Esophagus muscularis mucosa (tissue), 4 donors: ENCODE measurements around the gene USP25. TPM values are rescaled to one million over a fixed set of nuclear protein-coding genes. Genes with fewer than 3 reads are reported as not detected.

Experiments
- DNase-seq: peaks from one replicate; pipeline ENCODE4 v3.0.0-alpha.2; 2017; ENCODE audit errors: extremely low spot score
- H3K27ac ChIP-seq, 4 donors: fragments of 200-600 bp; sonication (generic); replicated peaks in 1 of 4; 1 replicate in 3 of 4; 2 replicates in 1 of 4; pipeline ENCODE4 v1.5.1; 2016 to 2019; ENCODE audit warnings: mild to moderate bottlenecking in 1 of 4
- H3K27me3 ChIP-seq, 4 donors: fragments of 200-600 bp; sonication (generic); one replicate each; pipeline versions ENCODE4 v1.5.1 to v1.6.0; 2016 to 2019
- H3K36me3 ChIP-seq, 4 donors: fragments of 200-600 bp; sonication (generic); one replicate each; pipeline ENCODE4 v1.5.1; 2016 to 2019
- H3K4me1 ChIP-seq, 4 donors: fragments of 200-600 bp; sonication (generic); one replicate each; pipeline ENCODE4 v1.5.1; 2016 to 2019
- H3K4me3 ChIP-seq, 4 donors: fragments of 200-600 bp; sonication (generic); 1 replicate in 2 of 4; 2 replicates in 2 of 4; pipeline ENCODE4 v1.5.1; 2016 to 2019; ENCODE audit warnings: mild to moderate bottlenecking in 4 of 4, moderate library complexity in 1 of 4
- H3K9me3 ChIP-seq, 4 donors: fragments of 200-600 bp; sonication (generic); 1 replicate in 3 of 4; 2 replicates in 1 of 4; pipeline ENCODE4 v1.5.1; 2016 to 2019
- EP300 ChIP-seq: sonication (generic); formaldehyde crosslinking; IDR thresholded peaks from one replicate; pipeline ENCODE4 v1.6.1; 2017; ENCODE audit warnings: antibody characterized with exemption
- POLR2A ChIP-seq: fragments of 450-650 bp; IDR thresholded peaks from one replicate; pipeline ENCODE4 v1.6.1; 2017; ENCODE audit warnings: antibody characterized with exemption, moderate library complexity, mild to moderate bottlenecking, low read depth
- POLR2AphosphoS5 ChIP-seq, 2 donors: sonication (generic); formaldehyde crosslinking; IDR thresholded peaks; one replicate each; pipeline ENCODE4 v1.6.1; 2017; ENCODE audit warnings: antibody characterized with exemption in 2 of 2
- WGBS: methylation state at CpG from one replicate; pipeline ENCODE4 v1.1.5; 2018; 5-methylcytosine and 5-hydroxymethylcytosine counted together
- intact Hi-C: fragments of 100-400 bp; cut with DNase I; formaldehyde crosslinking; loops from one replicate; pipeline ENCODE4 v1.15.1; 2023
- total RNA-seq, 4 donors: library from RNA; depleted of rRNA; stranded (reverse); fragments of >200 nt; gene quantifications; one replicate each; pipeline versions ENCODE4 v1.1.0 to v1.2.1, GENCODE V29; 2016
- TF ChIP-seq, protein P1 (sequence below), 3 experiments: fragments of 200-600 bp in 2 of 3; fragments of 450-650 bp in 1 of 3; sonication (generic) in 2 of 3; IDR thresholded peaks; one replicate each; pipeline ENCODE4 v1.5.1; 2017 to 2019; ENCODE audit warnings: antibody characterized with exemption in 3 of 3, mild to moderate bottlenecking in 2 of 3, moderate library complexity in 1 of 3

The USP25 gene
- total RNA-seq, 4 donors from 2014 or later, result 48.2 to 75.1 (median 60.0) TPM

DNA sequence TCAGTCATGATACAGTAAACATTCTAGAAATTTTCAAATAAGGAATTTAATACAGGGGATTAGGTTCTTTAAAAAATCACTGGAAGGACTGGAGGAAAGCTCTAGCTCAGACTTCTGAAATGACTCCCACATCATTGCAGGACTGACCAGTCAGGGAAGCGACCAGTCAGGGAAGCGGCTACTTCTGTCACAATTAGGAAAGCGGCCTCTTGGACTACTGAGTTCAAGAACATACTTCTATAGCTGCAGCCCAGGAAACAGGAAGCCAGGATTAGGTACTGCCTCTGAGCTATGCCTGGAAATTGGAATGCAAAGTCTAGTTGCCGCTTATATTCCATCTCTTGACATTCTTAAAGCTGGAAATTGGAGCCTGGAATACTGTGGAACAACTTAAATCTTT is 45.5 kb downstream of the USP25 start:
- Histone ChIP-seq H3K4me3 (no peak overlapping the region), H3K36me3 (no peaks in the 10 kb centered on the region), H3K27me3 (no peaks in the 10 kb centered on the region), H3K4me1 (peaks cover 15 to 47% (median 33%) of the 10 kb centered on the region in 4 donors), H3K27ac (no peak overlapping the region), H3K9me3 (no peaks in the 10 kb centered on the region)
- intact Hi-C loops, result no loop called here
- TF ChIP-seq POLR2AphosphoS5 (IDR thresholded peaks at IDR 0.05), result no peak
- TF ChIP-seq EP300, result no peak
- TF ChIP-seq, protein P1, sequence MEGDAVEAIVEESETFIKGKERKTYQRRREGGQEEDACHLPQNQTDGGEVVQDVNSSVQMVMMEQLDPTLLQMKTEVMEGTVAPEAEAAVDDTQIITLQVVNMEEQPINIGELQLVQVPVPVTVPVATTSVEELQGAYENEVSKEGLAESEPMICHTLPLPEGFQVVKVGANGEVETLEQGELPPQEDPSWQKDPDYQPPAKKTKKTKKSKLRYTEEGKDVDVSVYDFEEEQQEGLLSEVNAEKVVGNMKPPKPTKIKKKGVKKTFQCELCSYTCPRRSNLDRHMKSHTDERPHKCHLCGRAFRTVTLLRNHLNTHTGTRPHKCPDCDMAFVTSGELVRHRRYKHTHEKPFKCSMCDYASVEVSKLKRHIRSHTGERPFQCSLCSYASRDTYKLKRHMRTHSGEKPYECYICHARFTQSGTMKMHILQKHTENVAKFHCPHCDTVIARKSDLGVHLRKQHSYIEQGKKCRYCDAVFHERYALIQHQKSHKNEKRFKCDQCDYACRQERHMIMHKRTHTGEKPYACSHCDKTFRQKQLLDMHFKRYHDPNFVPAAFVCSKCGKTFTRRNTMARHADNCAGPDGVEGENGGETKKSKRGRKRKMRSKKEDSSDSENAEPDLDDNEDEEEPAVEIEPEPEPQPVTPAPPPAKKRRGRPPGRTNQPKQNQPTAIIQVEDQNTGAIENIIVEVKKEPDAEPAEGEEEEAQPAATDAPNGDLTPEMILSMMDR (IDR thresholded peaks at IDR 0.05), result no peak
- TF ChIP-seq POLR2A, result no peak
- WGBS, result 96% methylated on average over 4 of the region's 4 CpGs
- no peak for DNase-seq

DNA sequence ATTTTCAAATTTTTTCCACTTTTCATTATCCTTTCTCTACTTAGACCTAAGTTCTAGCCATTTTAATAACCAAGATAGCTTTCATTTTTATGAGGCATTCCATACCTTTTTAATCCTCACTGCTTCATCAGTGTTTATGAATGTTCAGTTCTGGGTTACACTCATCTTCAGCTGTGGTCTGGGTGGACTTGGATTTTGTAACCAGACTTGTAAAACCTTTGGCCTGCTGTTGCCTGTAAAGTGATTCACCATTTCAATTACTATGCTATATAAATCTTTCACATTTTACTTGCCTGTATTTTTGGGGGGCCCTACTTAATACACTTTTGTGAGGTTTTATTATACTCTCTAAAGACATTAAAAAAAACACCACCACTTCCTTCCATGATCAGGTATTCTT is 46.2 kb downstream of the USP25 start:
- H3K4me1 ChIP-seq, result peaks cover 11 to 47% (median 29%) of the 10 kb centered on the region in 4 donors
- peaks cover 0 to 5% (median 2%) of the 10 kb centered on the region in 4 donors for H3K36me3 ChIP-seq
- no peaks in the 10 kb centered on the region for H3K27me3 ChIP-seq
- no peak overlapping the region for H3K4me3 ChIP-seq
- no peak for DNase-seq
- no peaks in the 10 kb centered on the region for H3K9me3 ChIP-seq
- intact Hi-C loops, result no loop called here
- H3K27ac ChIP-seq, result no peak overlapping the region
- TF ChIP-seq EP300 (no peak), POLR2A (no peak), POLR2AphosphoS5 (IDR thresholded peaks at IDR 0.05) (no peak)
- TF ChIP-seq, protein P1 (IDR thresholded peaks at IDR 0.05), result no peak

DNA sequence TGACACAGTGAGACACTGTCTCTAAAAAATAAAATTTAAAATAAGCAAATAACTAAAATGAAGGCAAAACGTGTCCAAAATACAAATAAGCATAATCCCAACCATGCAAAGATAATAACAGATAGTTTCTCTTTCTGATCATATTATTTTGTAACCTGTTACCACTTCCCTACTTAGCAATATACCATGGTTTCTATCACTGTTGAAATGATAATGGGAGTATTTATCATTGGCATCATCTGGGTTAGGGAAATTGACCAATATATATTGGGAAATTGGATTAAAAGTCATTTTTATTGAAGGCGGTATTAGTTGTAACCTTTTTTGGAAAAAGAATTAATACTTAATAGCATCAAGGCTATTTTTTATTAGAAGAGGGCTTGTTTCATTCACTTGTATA is 47.0 kb downstream of the USP25 start:
- Histone ChIP-seq H3K4me1 (peaks cover 5 to 39% (median 25%) of the 10 kb centered on the region in 4 donors), H3K4me3 (no peak overlapping the region), H3K9me3 (no peaks in the 10 kb centered on the region), H3K27ac (no peak overlapping the region), H3K27me3 (no peaks in the 10 kb centered on the region), H3K36me3 (peaks cover 5 to 13% (median 9%) of the 10 kb centered on the region in 4 donors)
- no peak for DNase-seq
- 76% methylated on average over 2 of the region's 2 CpGs for WGBS
- intact Hi-C loops, result no loop called here
- TF ChIP-seq POLR2AphosphoS5 (IDR thresholded peaks at IDR 0.05) (no peak), EP300 (no peak), POLR2A (no peak)
- TF ChIP-seq, protein P1 (IDR thresholded peaks at IDR 0.05), result no peak

DNA sequence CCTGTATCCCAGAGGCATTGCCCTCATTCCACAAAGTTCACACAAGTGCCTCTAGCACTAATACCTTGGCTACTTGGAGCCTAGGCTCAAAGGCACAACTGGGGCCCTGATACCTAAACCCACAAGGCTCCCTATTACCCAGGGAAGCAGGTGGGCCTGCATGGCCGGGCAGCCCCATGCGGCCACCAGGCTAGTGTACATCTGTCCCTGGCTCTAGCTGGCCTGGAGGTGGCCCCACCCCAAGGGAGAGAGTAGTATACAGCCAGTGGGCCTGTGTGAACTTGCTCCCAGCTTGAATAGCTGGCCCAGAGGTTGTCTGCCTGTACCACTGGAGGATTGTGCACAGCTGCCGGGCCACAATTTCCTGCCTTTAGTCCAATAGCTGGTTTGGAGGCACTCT is 52.2 kb downstream of the USP25 start:
- intact Hi-C loops, result no loop called here
- no peaks in the 10 kb centered on the region for H3K27me3 ChIP-seq
- no peak for DNase-seq
- H3K36me3 ChIP-seq, result peaks cover 11 to 25% (median 17%) of the 10 kb centered on the region in 4 donors
- H3K4me1 ChIP-seq, result peaks cover 0 to 4% (median under 1%) of the 10 kb centered on the region in 4 donors
- WGBS, result 100% methylated on average over 1 of the region's 3 CpGs
- H3K4me3 ChIP-seq, result no peak overlapping the region
- TF ChIP-seq EP300, result no peak
- no peak for TF ChIP-seq POLR2A
- TF ChIP-seq, protein P1 (IDR thresholded peaks at IDR 0.05), result no peak
- TF ChIP-seq POLR2AphosphoS5 (IDR thresholded peaks at IDR 0.05), result no peak
- no peaks in the 10 kb centered on the region for H3K9me3 ChIP-seq
- H3K27ac ChIP-seq, result no peak overlapping the region

DNA sequence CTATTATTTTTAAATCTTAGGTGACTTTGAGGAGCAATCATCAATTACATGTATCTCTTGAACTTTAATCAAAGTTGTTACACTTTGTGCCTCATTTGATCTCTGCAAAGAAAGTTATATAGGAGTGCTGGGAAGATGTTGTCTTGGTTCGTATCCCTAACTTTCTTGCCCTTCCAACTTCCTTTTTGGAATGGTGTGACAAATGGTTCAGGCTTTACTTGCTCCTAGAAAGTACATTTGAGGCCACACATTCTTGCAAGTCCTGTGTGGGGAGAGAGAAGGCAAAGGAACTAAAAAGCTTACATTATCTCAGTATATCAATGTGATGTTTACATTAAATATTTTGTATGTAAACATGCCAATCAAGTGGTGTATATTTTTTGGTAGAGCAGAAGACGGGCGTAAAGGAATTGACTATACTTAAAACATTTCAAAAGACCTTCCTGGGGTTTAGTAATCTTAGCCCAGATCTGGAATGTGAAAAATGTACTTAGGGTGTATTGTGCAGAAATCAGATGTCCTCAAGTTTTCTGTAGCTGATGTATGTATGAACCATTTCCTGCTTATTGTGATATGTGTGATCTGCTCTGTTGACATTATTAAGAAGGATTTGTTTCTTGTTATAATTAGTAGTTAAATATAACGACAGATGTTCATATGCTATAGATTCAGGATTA is 59.2 kb downstream of the USP25 start:
- WGBS, result 66% methylated on average over 4 of the region's 4 CpGs
- Histone ChIP-seq H3K36me3 (no peaks in the 10 kb centered on the region), H3K27me3 (no peaks in the 10 kb centered on the region), H3K27ac (no peak overlapping the region), H3K4me3 (no peak overlapping the region), H3K9me3 (no peaks in the 10 kb centered on the region), H3K4me1 (peaks cover 0 to 23% (median 8%) of the 10 kb centered on the region in 4 donors)
- intact Hi-C loops, result no loop called here
- TF ChIP-seq EP300 (no peak), POLR2A (no peak), POLR2AphosphoS5 (IDR thresholded peaks at IDR 0.05) (no peak)
- TF ChIP-seq, protein P1 (IDR thresholded peaks at IDR 0.05), result no peak
- DNase-seq, result no peak
